ENCODE results near the gene SKA3. TPM values are rescaled to one million over a fixed set of nuclear protein-coding genes. Genes with fewer than 3 reads are reported as not detected.

Gene SKA3
- total RNA-seq, 1 experiment from 2014 or later = 61.8 TPM

GRCh38 chr13:21133077-21133476 lies 43.3 kb downstream of the SKA3 start:
- TF ChIP-seq, protein P1, sequence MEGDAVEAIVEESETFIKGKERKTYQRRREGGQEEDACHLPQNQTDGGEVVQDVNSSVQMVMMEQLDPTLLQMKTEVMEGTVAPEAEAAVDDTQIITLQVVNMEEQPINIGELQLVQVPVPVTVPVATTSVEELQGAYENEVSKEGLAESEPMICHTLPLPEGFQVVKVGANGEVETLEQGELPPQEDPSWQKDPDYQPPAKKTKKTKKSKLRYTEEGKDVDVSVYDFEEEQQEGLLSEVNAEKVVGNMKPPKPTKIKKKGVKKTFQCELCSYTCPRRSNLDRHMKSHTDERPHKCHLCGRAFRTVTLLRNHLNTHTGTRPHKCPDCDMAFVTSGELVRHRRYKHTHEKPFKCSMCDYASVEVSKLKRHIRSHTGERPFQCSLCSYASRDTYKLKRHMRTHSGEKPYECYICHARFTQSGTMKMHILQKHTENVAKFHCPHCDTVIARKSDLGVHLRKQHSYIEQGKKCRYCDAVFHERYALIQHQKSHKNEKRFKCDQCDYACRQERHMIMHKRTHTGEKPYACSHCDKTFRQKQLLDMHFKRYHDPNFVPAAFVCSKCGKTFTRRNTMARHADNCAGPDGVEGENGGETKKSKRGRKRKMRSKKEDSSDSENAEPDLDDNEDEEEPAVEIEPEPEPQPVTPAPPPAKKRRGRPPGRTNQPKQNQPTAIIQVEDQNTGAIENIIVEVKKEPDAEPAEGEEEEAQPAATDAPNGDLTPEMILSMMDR (conservative IDR thresholded peaks at IDR 0.05) = no peak
- Histone ChIP-seq H3K79me1 (ENCODE audit: insufficient read depth, low read depth, low read length, poor library complexity, severe bottlenecking) (no peaks in the 10 kb centered on the region), H4K8ac (replicated peaks; ENCODE audit: insufficient read length, low read depth, low read length) (no peak overlapping the region), H3K14ac (ENCODE audit: insufficient read depth, low read length) (no peak overlapping the region), H2BK5ac (ENCODE audit: insufficient read length, low read length) (no peak overlapping the region), H2BK120ac (ENCODE audit: low read depth, low read length, poor library complexity, severe bottlenecking) (no peak overlapping the region), H3K23me2 (ENCODE audit: insufficient read length, low read depth, low read length, poor library complexity, severe bottlenecking) (no peaks in the 10 kb centered on the region), H3K23ac (ENCODE audit: insufficient read length, low read depth, low read length) (no peak overlapping the region), H3K79me2 (ENCODE audit: insufficient read depth, low read length) (no peaks in the 10 kb centered on the region), H2BK20ac (ENCODE audit: low read depth, low read length, poor library complexity, severe bottlenecking) (no peak overlapping the region), H3K4ac (ENCODE audit: low read depth, low read length) (no peak overlapping the region), H3K18ac (ENCODE audit: insufficient read length, low read depth, low read length) (no peak overlapping the region), H2AFZ (ENCODE audit: low read length) (no peak overlapping the region), H2AK5ac (ENCODE audit: insufficient read length, low read length) (no peak overlapping the region), H3K4me2 (ENCODE audit: insufficient read depth, insufficient read length, low read length) (no peak overlapping the region), H3K9me3 (ENCODE audit: control insufficient read depth, low read depth, low read length) (no peaks in the 10 kb centered on the region), H3K27me3 (ENCODE audit: insufficient read depth, low read length) (no peaks in the 10 kb centered on the region), H3K56ac (ENCODE audit: insufficient read length, low read depth, low read length) (no peak overlapping the region), H3K4me1 (ENCODE audit: insufficient read depth, low read length) (no peaks in the 10 kb centered on the region; the same call in 1 of the 2 replicates), H4K91ac (ENCODE audit: insufficient read length, low read depth, low read length) (no peak overlapping the region), H3K27ac (ENCODE audit: insufficient read length, low read depth, low read length) (no peak overlapping the region), H4K20me1 (ENCODE audit: control insufficient read depth, insufficient read depth, insufficient read length) (no peaks in the 10 kb centered on the region), H3K9ac (ENCODE audit: extremely low read depth, insufficient read length, low read length) (no peak overlapping the region), H4K5ac (ENCODE audit: insufficient read length, low read depth, low read length) (no peak overlapping the region), H2BK15ac (ENCODE audit: low read depth, low read length) (no peak overlapping the region), H2BK12ac (ENCODE audit: insufficient read length, low read depth, low read length) (no peak overlapping the region), H3T11ph (ENCODE audit: low read length) (no peak overlapping the region)
- no CpG with 5 or more reads among the region's 3 CpGs for WGBS (ENCODE audit: extremely low coverage, insufficient read length, low lambda C conversion rate)
- Mint-ChIP-seq H3K4me1 (peaks cover 17 to 19% of the 10 kb centered on the region in 2 experiments), H3K27me3 (ENCODE audit: low read depth) (no peaks in the 10 kb centered on the region), H3K36me3 (ENCODE audit: insufficient read depth in 1 of 3, low read depth in 3 of 3) (peaks cover 4 to 8% (median 7%) of the 10 kb centered on the region in 3 experiments; a peak in 4 of 7 replicates), H3K27ac (no peak overlapping the region), H3K4me3 (no peak overlapping the region), H3K9me3 (peaks cover 11 to 15% of the 10 kb centered on the region in 2 experiments)
- DNase-seq = no peak
